HUES6 (cell line): ENCODE results near the gene CADPS2.
A peak's percentile ranks its signal among the peaks of the same experiment; 100 is the strongest.
"Not testable (repeated sequence)": the region's sequence is repeated elsewhere in the genome, so short reads cannot be mapped to it uniquely, and the experiment has no call there.

ENCODE experiments used
- H3K27ac ChIP-seq: 2 replicates; pipeline ENCODE4 v1.7.0; 2013; ENCODE audit warnings: low read depth, mild to moderate bottlenecking, low read length, inconsistent platforms
- H3K27me3 ChIP-seq: 2 replicates; pipeline ENCODE4 v1.6.1; 2013; ENCODE audit warnings: low read length; ENCODE audit not compliant: control insufficient read depth, insufficient read depth
- H3K36me3 ChIP-seq: 2 replicates; pipeline ENCODE4 v1.6.1; 2013; ENCODE audit warnings: low read length; ENCODE audit not compliant: control insufficient read depth, insufficient read depth
- H3K4me1 ChIP-seq: 2 replicates; pipeline ENCODE4 v1.6.1; 2013; ENCODE audit warnings: low read length; ENCODE audit not compliant: control insufficient read depth, insufficient read depth
- H3K4me3 ChIP-seq: 2 replicates; pipeline ENCODE4 v1.5.1; 2013; ENCODE audit warnings: low read depth, low read length
- H3K9ac ChIP-seq: one replicate; pipeline ENCODE4 v1.6.1; 2013; ENCODE audit warnings: mild to moderate bottlenecking, low read length
- H3K9me3 ChIP-seq: 2 replicates; pipeline ENCODE4 v1.6.1; 2013; ENCODE audit warnings: low read depth, low read length; ENCODE audit not compliant: control insufficient read depth, insufficient read depth

Gene CADPS2

GRCh38 chr7:122291189-122291588, 595.1 kb downstream of the CADPS2 start:
- Histone ChIP-seq H3K4me1 (no peaks in the 10 kb centered on the region), H3K27ac (no peak overlapping the region), H3K9ac (no peak overlapping the region), H3K27me3 (peaks cover 10% of the 10 kb centered on the region), H3K36me3 (no peaks in the 10 kb centered on the region), H3K9me3 (peaks cover 9% of the 10 kb centered on the region; the same call in 1 of the 2 replicates), H3K4me3 (no peak overlapping the region)

GRCh38 chr7:122290476-122290875, 595.8 kb downstream of the CADPS2 start:
- H3K4me3 ChIP-seq, result no peak overlapping the region
- no peak overlapping the region for H3K9ac ChIP-seq
- H3K27me3 ChIP-seq, result peaks cover 2% of the 10 kb centered on the region; the same call in 1 of the 2 replicates
- peaks cover 9% of the 10 kb centered on the region; the same call in 1 of the 2 replicates for H3K9me3 ChIP-seq
- no peaks in the 10 kb centered on the region for H3K36me3 ChIP-seq
- H3K27ac ChIP-seq, result no peak overlapping the region
- H3K4me1 ChIP-seq, result no peaks in the 10 kb centered on the region

GRCh38 chr7:122289426-122289825, 596.8 kb downstream of the CADPS2 start:
- Histone ChIP-seq H3K27me3 (no peaks in the 10 kb centered on the region; the same call in 1 of the 2 replicates), H3K9me3 (peaks cover 9% of the 10 kb centered on the region; the same call in 1 of the 2 replicates), H3K4me3 (no peak overlapping the region), H3K9ac (no peak overlapping the region), H3K27ac (no peak overlapping the region), H3K36me3 (no peaks in the 10 kb centered on the region), H3K4me1 (no peaks in the 10 kb centered on the region)

- H3K27me3 ChIP-seq, H3K27ac ChIP-seq, H3K36me3 ChIP-seq, H3K9me3 ChIP-seq, H3K4me1 ChIP-seq: not testable (repeated sequence)
- peak overlapping the region; percentile 55 for H3K4me3 ChIP-seq
- H3K9ac ChIP-seq, result peak overlapping the region; percentile 31
Observed at GRCh38 chr7:122284608-122285007, 601.7 kb downstream of the CADPS2 start.

- Histone ChIP-seq H3K36me3 (no peaks in the 10 kb centered on the region), H3K9ac (no peak overlapping the region), H3K9me3 (peaks cover 9% of the 10 kb centered on the region; the same call in 1 of the 2 replicates), H3K27ac (no peak overlapping the region), H3K4me1 (peaks cover 6% of the 10 kb centered on the region), H3K4me3 (no peak overlapping the region), H3K27me3 (no peaks in the 10 kb centered on the region)
Observed at GRCh38 chr7:122273117-122273516, 613.1 kb downstream of the CADPS2 start.

GRCh38 chr7:122269241-122269640, 617.0 kb downstream of the CADPS2 start:
- no peak overlapping the region for H3K27ac ChIP-seq
- H3K36me3 ChIP-seq, result no peaks in the 10 kb centered on the region
- H3K4me3 ChIP-seq, result no peak overlapping the region
- no peak overlapping the region for H3K9ac ChIP-seq
- H3K27me3 ChIP-seq, result no peaks in the 10 kb centered on the region
- H3K4me1 ChIP-seq, result peaks cover 6% of the 10 kb centered on the region
- H3K9me3 ChIP-seq, result no peaks in the 10 kb centered on the region
